Hematopoietic multipotent progenitor cell treated with erythropoietin and hydrocortisone succinate and interleukin-3 and kit ligand, for 4 days (in vitro differentiated cells): ENCODE data around the gene CDK10.
A peak's percentile ranks its signal among the peaks of the same experiment; 100 is the strongest.
"Not testable (repeated sequence)": the region's sequence is repeated elsewhere in the genome, so short reads cannot be mapped to it uniquely, and the experiment has no call there.

ENCODE experiments used
- DNase-seq: peaks from one replicate; pipeline ENCODE4 v3.0.0-alpha.2; 2015

The CDK10 gene

DNA sequence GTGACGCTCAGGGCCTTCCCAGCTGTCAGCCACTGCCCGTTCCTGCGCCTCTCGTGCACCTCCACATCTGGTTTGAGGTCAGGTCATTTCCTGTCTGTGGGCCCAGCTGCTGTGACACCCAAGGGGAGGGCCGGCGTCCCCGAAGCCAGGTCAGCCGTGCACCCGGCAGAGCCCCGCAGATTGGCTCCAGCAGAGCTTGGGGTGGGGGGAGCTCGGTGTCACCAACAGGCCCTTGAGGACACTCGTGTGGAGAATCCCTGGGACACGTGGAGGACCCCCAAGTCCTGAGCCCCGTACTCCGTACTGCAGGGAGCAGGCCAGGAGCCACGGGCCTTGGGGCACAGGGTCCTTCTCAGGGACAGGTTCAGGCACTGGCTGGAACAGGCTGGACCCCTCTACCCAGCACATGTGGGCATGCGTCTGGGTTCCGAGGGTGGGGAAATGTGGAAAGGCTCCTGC, 10.2 kb downstream of the CDK10 start:
- peak; percentile 63 for DNase-seq

- DNase-seq: no peak
Measured at GRCh38 chr16:89697161-89697615, 10.7 kb downstream of the CDK10 start.

DNA sequence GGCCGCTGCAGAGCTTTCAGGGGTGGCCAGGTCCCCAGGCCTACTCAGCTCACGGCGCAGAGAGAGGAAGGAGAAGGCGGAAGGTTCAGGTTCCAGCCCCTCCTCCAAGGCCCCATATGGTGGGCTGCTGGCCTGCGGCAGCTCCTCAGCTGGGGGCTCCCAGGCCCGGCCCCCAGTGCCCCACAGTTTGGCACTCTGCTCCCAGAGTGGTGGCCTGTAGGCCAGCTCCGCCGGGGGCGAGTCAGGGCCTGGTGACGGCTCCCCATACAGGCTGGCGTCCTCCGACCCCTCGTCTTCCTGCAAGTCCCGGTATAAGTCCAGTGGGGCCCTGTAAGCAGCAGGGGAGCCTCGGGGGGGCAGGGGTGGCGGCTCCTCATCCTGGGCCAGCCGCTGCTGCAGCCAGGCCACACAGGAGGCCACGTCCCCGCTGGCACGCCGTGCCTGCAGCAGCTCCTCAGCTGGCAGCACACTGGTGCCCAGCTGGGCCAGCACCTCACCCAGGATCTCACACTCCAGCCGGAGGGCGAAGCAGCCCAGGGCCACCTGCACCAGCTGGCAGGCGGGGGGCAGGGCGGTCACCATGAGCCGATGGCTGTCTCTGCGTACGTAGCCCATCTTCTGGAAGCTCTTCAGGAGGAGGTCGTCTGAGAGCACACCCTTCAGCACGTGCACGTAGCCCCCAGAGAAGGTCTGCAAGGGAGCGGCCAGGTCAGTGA, 11.3 kb downstream of the CDK10 start:
- DNase-seq: no peak

GRCh38 chr16:89698717-89699116, 12.2 kb downstream of the CDK10 start:
- DNase-seq: not testable (repeated sequence)

- not testable (repeated sequence) for DNase-seq
Measured at GRCh38 chr16:89699629-89700099, 13.2 kb downstream of the CDK10 start.

DNA sequence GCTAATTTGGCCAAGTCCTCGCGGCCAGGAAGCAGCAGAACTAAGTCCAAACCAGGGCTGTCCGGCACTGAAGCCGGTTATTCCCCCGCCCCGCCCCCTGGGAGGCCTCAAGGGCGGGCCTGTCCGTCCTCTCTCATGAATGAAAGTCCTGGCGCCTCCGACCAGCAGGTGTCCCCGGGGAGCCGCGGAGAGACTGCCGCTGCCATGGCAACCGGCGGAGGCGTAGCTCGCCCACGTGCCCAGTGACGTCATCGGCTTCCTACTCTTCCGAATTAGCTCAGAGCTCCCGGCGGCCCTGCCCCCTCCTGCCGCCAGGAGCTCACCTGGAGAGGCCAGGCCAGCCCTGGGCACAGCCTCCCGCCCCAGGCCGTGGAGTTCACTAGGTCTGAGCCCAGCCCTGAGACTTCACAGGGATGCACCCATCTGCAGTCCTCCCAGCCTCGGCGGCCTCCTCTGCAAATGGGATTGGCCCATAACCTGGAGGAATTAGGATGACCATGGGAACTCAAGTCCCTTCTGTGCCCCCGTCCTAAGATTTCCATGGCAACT, 13.7 kb downstream of the CDK10 start:
- DNase-seq: peak; percentile 99

DNA sequence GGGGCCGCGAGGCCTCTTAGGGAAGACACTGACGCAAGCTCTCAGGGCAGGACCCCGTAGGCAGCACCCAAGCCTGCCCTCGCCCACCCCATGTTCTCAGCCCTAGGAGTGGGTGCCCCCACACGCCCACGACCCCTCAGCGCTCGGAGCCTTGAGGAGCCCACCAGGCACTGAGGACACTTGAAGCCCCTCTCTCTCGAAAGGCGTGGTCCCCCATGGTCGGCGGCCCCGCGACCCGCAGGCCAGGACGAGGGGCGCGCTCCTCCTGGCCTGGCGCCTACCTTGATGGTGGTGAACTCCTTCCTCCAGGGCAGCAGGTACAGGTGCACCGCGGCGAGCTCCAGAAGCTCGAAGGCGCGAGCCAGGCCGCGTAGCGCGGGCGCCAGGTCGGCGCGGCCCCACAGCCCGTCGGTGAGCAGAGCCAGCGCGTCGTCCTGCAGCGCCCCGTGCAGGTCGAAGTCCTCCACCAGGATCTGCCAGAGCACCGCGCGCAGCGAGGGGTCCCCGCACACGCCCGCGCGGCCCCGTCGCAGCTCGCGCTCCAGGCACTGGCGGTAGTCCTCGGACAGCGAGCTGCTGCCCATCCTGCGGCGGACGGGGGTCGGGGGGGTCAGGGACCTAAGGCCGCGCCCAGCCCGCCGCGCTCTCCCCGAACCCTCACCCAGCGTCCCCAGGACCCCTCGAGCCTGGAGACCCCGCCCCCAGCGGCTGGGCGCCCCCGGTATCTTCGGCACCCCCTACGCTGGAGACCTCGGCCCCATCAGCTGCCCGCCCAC, 14.3 kb downstream of the CDK10 start:
- DNase-seq: peak; percentile 78

- peak; percentile 98 for DNase-seq
Measured at GRCh38 chr16:89701425-89702406, 15.2 kb downstream of the CDK10 start, which contains the start of gene SPATA2L. Gene SPATA2L, minus strand, starts transcription at chr16:89701705. Its CDS starts 473 bp downstream, at chr16:89701232.

DNA sequence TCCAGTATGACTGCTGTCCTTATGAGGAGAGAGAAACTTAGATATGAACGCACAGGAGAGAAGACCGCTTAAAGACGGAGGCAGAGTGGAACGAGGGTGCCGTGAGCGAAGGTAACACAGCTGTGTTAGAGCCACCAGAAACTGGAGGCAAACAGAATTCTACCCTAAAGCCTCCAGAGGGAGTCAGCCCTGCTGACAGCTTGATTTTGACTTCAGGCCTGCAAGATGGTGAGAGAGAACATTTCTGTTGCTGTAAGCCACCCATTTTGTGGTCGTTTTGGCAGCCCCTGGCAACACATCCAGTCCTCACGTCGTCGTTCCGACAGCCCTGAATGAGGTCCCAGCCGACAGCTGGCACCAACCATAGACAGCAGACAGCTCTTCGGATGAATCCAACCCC, 17.8 kb downstream of the CDK10 start:
- DNase-seq: peak; percentile 30

DNA sequence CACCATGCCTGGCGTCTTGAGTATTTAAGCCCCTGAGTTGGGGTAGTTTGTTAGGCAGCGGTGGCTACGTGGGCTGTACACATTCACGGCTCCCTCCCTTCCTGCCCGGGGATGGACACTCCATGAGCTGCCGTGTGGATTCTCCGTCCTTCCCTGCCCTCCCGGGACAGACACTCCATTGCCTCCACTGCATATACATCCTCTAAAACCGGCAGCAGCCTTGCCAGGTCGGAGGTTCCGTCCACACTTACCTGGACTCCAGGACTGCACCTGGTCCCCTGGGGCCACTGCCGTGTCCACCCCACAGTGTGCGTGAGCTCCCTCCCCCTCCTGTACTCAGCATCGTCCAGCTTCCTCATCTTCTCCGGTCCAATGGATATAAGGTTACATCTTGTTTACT, 18.5 kb downstream of the CDK10 start:
- DNase-seq: peak; percentile 0

DNA sequence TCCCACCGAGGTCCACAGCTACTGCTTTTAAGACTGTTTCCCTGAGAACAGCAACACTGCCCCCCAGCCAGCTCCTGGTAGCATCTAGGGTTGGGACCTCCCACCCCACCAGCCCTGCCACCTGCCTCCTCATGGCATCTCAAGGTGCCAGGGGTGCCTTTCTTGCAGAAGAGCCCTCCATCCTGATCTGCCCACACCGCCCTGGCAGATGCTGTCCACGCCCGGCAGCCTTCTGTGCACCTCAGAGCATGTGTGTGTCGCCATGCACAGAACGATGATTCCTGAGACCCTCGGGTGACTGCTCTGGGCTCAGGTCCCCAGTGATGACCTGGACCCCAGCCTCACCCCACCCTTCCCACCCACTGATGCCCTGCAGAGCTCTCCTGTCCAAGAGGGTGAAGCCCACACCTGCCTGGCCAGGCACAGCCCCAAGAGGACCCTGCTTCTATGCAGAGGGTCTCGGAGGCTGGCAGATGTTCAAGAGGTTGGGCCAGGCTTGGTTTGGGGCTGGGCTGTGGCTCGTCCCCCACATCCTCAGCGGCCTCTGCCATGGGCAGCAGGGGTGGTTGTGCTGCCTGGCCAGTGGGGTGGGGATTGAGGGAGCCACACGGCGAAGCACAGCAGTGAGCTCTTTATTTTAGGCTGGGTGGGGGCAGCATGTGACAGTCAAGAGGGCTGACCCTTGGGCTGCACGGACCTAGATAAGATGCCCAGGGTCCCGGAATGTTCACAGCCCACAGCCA, 20.2 kb downstream of the CDK10 start:
- peak; percentile 0 for DNase-seq

DNA sequence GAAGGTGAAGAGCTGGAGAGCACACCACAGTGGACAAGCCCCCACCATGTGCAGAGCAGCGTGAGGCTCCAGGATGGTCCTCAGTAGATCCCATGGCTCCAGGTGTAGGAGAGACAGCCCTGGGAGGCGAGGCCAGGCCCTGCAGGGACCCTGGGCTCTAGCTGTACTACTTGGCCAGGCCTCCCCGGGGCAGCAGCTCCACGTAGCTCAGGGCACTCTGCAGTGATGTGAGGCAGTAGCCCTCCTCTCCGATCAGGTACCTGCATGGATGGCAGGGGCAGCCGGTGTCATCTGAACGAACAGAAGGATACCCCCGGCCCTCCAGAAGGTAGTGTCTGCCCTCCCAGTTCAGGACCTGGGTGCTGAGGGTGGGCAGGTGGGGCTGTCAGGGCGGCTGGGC, 21.2 kb downstream of the CDK10 start:
- no peak for DNase-seq

DNA sequence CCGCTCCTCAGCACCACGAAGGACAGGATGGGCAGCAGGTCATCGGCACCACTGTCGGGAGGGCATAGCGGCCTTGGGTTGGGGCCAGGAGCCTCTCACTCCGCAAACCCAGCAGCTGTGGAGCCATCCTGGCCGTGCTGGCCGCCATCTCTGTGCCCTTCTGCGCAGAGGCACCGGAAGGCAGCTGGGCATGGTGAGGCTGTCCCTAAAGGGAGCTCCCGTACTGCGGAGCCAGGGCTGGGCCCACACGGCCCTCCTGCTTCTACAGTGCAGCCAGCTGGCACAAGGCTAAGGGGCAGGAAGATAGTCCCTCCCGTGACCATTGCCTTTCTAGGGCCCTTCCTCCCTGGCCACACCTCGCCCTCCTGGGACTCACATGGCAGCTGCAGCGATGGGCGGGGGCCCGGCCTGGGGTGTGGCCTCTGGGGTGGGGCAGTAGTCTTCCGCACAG, 22.0 kb downstream of the CDK10 start:
- no peak for DNase-seq

DNA sequence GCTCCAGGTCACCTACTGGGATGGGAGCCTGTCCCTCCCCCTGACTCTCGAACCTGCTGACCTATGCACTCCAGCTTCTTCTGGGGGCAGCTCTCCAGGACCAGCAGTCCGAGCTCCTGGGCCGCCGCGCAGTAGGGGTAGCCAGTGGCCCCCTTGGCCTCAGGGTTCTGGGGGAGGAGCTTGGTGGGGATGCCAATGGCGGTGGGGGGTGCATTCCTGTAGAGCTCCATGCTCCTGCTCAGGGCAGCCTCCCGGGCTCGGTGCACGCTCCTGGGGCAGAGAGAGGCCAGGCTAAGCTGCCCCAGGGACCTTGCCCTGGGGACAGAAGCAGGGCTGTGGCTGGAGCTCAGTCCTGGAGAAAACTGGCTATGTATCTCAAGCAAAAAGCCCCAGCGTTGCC, 22.7 kb downstream of the CDK10 start:
- DNase-seq: no peak

DNA sequence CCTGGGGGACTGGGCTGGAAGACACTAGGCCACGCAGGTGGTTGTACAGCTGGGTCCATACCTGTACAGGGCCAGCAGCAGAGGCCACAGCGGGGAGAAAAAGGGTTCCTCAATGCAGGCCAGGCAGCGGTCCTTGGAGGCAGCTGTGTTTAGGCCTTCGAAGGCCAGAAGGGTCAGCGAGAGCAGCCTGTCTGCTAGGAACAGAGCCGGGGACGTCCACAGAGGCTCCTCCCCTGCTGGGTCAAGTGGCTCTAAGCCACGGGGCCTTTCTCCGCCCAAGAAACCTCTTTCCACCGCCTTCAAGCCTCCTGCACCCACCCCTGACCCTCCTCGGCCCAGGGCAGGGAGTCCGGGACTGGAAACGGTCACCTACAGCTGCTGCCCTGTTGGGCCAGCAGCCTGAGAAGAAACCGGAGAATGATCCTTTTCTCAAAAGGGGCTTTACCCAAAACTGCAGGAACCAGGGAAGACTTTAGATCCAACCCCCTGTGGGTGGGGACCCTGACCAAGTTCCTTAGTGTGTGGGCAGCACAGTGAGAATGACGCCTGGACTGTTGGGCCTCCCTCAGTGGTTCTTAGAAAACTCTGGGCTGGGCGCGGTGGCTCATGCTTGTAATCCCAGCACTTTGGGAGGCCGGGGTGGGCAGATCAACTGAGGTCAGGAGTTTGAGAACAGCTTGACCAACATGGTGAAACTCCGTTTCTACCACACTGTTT, 23.4 kb downstream of the CDK10 start:
- no peak for DNase-seq

GRCh38 chr16:89710709-89711564, 24.4 kb downstream of the CDK10 start:
- no peak for DNase-seq

DNA sequence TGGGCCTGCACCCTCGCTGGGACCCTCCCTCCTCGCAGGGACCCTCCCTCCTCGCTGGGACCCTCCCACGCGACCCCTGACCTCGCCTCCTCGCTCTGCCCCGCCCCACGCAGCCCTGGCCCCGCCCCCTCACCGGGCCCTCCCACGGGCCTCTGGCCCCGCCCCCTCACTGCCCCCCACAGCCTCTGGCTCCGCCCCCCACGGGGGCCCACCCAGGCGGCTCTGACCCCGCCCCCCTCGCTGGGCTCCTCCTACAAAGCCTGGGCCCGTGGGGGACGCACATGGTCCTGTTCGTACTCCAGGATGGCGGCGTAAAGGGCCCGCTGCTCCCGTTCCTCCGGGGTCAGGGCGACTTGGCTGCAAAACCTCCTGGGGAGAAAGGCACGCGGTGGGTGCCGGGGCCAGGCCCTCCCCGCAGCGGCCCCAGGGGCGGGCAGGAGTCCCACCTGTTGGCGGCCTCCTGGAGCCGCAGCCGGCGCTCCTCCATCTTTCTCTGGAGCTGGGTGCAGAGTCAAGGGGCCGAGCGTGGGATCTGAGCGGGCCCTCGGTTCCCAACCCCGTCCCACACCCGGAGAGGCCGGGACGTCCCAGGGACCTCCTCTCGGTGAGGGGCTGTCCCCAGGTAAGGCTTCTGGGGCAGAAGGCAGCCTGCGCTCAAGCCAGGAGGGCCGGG, 25.2 kb downstream of the CDK10 start:
- peak; percentile 93 for DNase-seq

- DNase-seq: peak; percentile 45
Measured at GRCh38 chr16:89712274-89712781, 25.8 kb downstream of the CDK10 start.

DNA sequence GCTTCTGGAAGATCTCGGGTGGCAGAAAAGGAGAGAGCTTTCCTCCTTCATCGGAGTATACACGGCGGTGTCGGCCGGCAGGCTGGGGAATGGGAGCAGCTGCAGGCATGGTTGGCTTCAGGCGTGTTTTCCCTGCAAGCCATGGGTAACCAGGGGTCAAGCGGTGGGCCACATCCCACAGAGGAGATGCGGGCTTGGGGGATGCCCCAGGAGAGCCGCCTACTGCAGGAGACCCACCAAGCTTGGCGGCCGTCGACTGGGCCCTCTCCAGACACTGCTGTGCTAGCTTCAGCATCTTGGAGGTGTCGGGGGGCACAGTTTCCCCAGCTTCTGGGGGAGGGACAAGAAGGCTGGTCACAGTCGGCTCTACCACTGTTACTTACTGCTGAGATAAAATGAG, 30.0 kb downstream of the CDK10 start:
- DNase-seq: no peak
